Heart left ventricle (tissue), 13 donors: ENCODE measurements around the gene SLC9A8.

Experiments used
- CTCF ChIP-seq, 12 donors: fragments of 200-600 bp; sonication (generic) in 4 of 12; IDR thresholded peaks; one replicate each; pipeline versions ENCODE4 v1.5.0 to v1.8.0; 2018 to 2022; ENCODE audit warnings: antibody characterized with exemption in 12 of 12, mild to moderate bottlenecking in 5 of 12
- POLR2A ChIP-seq, 2 donors: fragments of 450-650 bp; IDR thresholded peaks; one replicate each; pipeline ENCODE4 v1.6.1; 2017; ENCODE audit warnings: antibody characterized with exemption in 2 of 2, mild to moderate bottlenecking in 2 of 2, moderate library complexity in 2 of 2
- donor health status: ischemic (EF 13 %, LVEDD 7.1; RV severe dilation, severe dysfunction).
- donor health status: DM: no; HTN: yes; CAD: no.
- donor health status: DM: no; HTN: no; CAD: no.
- donor health status: ischemic (EF 25% LVEDD 6.9; RV normal size, moderate dysfunction).
- donor health status: ischemic (EF 25% LVEDD 5.7; RV mildly dilated, moderate dysfunction).
- donor health status: ischemic (EF 35%, LVEDD 5.7; RV mildly dilated, moderate dysfunction).
- donor health status: nonischemic (EF 11% LVEDD 7.7; RV severe dilation, severe dysfunction).
- donor health status: DM: yes; HTN: yes; CAD: no.
- donor health status: PGD.
- donor health status: ischemic (EF 29% LVEDD 5.4; RV normal size, mild dysfunction).
- donor health status: nonischemic (EF 23%, LVEDD 6.1; RV moderate dilation, normal function).

- TF ChIP-seq CTCF (IDR thresholded peaks at IDR 0.05) (no peak), POLR2A (IDR thresholded peaks at IDR 0.05) (no peak)
These were observed 28.3 kb upstream of the SLC9A8 start for GRCh38 chr20:49784291-49784690.
